Measurements from ENCODE around the gene LRRC23.

DNA sequence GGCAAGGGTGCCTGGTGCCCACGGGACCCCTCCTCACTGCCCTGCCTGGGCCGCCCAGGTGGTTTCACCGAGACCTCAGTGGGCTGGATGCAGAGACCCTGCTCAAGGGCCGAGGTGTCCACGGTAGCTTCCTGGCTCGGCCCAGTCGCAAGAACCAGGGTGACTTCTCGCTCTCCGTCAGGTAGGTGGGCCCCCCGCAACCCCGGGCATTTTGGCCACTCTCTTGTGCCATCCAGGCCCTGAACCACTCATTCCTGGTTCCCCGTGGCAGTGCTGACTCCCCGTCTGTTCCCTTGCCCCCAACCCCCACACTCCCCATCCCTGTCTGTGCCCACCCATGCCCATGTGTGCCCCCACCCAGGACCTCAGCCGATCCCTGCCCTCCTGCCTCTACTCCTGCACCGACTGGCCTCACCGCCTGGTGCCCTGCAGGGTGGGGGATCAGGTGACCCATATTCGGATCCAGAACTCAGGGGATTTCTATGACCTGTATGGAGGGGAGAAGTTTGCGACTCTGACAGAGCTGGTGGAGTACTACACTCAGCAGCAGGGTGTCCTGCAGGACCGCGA is 47.0 kb downstream of the LRRC23 start:
- TF ChIP-seq POLR2AphosphoS5 (IDR thresholded peaks at IDR 0.05; ENCODE audit: low read depth): no peak
- TF ChIP-seq, protein P1, sequence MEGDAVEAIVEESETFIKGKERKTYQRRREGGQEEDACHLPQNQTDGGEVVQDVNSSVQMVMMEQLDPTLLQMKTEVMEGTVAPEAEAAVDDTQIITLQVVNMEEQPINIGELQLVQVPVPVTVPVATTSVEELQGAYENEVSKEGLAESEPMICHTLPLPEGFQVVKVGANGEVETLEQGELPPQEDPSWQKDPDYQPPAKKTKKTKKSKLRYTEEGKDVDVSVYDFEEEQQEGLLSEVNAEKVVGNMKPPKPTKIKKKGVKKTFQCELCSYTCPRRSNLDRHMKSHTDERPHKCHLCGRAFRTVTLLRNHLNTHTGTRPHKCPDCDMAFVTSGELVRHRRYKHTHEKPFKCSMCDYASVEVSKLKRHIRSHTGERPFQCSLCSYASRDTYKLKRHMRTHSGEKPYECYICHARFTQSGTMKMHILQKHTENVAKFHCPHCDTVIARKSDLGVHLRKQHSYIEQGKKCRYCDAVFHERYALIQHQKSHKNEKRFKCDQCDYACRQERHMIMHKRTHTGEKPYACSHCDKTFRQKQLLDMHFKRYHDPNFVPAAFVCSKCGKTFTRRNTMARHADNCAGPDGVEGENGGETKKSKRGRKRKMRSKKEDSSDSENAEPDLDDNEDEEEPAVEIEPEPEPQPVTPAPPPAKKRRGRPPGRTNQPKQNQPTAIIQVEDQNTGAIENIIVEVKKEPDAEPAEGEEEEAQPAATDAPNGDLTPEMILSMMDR (conservative IDR thresholded peaks at IDR 0.05; ENCODE audit: low read depth in 2 of 2): no peak
- no peak for TF ChIP-seq EZH2 (IDR thresholded peaks at IDR 0.05; ENCODE audit: low read depth, unreplicated experiment)
- TF ChIP-seq, protein P2, sequence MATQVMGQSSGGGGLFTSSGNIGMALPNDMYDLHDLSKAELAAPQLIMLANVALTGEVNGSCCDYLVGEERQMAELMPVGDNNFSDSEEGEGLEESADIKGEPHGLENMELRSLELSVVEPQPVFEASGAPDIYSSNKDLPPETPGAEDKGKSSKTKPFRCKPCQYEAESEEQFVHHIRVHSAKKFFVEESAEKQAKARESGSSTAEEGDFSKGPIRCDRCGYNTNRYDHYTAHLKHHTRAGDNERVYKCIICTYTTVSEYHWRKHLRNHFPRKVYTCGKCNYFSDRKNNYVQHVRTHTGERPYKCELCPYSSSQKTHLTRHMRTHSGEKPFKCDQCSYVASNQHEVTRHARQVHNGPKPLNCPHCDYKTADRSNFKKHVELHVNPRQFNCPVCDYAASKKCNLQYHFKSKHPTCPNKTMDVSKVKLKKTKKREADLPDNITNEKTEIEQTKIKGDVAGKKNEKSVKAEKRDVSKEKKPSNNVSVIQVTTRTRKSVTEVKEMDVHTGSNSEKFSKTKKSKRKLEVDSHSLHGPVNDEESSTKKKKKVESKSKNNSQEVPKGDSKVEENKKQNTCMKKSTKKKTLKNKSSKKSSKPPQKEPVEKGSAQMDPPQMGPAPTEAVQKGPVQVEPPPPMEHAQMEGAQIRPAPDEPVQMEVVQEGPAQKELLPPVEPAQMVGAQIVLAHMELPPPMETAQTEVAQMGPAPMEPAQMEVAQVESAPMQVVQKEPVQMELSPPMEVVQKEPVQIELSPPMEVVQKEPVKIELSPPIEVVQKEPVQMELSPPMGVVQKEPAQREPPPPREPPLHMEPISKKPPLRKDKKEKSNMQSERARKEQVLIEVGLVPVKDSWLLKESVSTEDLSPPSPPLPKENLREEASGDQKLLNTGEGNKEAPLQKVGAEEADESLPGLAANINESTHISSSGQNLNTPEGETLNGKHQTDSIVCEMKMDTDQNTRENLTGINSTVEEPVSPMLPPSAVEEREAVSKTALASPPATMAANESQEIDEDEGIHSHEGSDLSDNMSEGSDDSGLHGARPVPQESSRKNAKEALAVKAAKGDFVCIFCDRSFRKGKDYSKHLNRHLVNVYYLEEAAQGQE (IDR thresholded peaks at IDR 0.05; ENCODE audit: unreplicated experiment): no peak
- TF ChIP-seq STAT1 (IDR thresholded peaks at IDR 0.05; ENCODE audit: unreplicated experiment): no peak
- TF ChIP-seq NANOG (IDR thresholded peaks at IDR 0.05; ENCODE audit: borderline replicate concordance): no peak
- TF ChIP-seq EZH2phosphoT487 (IDR thresholded peaks at IDR 0.05; ENCODE audit: unreplicated experiment): no peak
- no peak for TF ChIP-seq ETS1 (IDR thresholded peaks at IDR 0.05)
- no peak for TF ChIP-seq CREB1 (CRISPR knock-in tag; IDR thresholded peaks at IDR 0.05; ENCODE audit: low read depth)

Measured in GM23338 (cell line).